GM12878 (cell line): Measurements from ENCODE around the gene SLC12A3. TPM values are rescaled to one million over a fixed set of nuclear protein-coding genes. Genes with fewer than 3 reads are reported as not detected.

ENCODE experiments used
- ATAC-seq: fragments of 200-7000 bp; cut with Tn5 transposase; 3 replicates; pipeline ENCODE4 v1.9.1; 2020; ENCODE audit warnings: mild to moderate bottlenecking, moderate library complexity
- BruUV-seq: library from RNA; stranded (reverse); fragments of 400-500 nt; replicated peaks from 2 replicates; lab custom pipeline; 2021; lab: Mats Ljungman, UMichigan
- CTCF ChIA-PET: fragments of 300-600 bp; sonication (Branson Sonifier 250); formaldehyde crosslinking; extraction: SDS; loops from one replicate; lab custom pipeline; 2021; ENCODE audit warnings: inconsistent platforms; lab: Yijun Ruan, JAX
- POLR2A ChIA-PET: fragments of 350-600 bp; formaldehyde crosslinking; extraction: SDS; loops from one replicate; lab custom pipeline; 2021; ENCODE audit warnings: inconsistent platforms; lab: Charles Lee
- RAD21 ChIA-PET: fragments of 300-600 bp; sonication (Branson Sonifier 250); formaldehyde crosslinking; loops from one replicate; lab custom pipeline; 2023; ENCODE audit warnings: antibody characterized with exemption; ENCODE audit not compliant: unreplicated experiment; lab: Charles Lee
- SMC1A ChIA-PET: fragments of 300-600 bp; sonication (Branson Sonifier 250); formaldehyde crosslinking; loops from one replicate; lab custom pipeline; 2023; ENCODE audit not compliant: unreplicated experiment, uncharacterized antibody; lab: Charles Lee
- DNase-seq: peaks from one replicate; pipeline ENCODE4 v3.0.0-alpha.2; 2011; ENCODE audit warnings: low read depth, low spot score
- FAIRE-seq: peaks from 3 replicates; lab custom pipeline; 2011; peaks lifted over from hg19 to GRCh38; lab: Jason Lieb, UNC
- H2AFZ ChIP-seq: 2 replicates; pipeline ENCODE4 v1.6.0; 2011; ENCODE audit warnings: low read depth, low read length, control low read depth; ENCODE audit not compliant: control insufficient read depth
- H3K27ac ChIP-seq: 2 replicates; pipeline ENCODE4 v1.5.1; 2011; ENCODE audit warnings: control low read depth; ENCODE audit not compliant: control insufficient read depth, insufficient read depth
- H3K27me3 ChIP-seq, 2 experiments: replicated peaks in 1 of 2; 2 replicates each; pipeline versions ENCODE4 v1.6.0 to v1.6.1; 2011; ENCODE audit warnings: low read length in 1 of 2; ENCODE audit not compliant: control insufficient read depth in 2 of 2, insufficient read depth in 2 of 2
- H3K36me3 ChIP-seq, 2 experiments: 2 replicates each; pipeline ENCODE4 v1.5.1; 2011; ENCODE audit warnings: low read length in 1 of 2; ENCODE audit not compliant: control insufficient read depth in 2 of 2, insufficient read depth in 2 of 2
- H3K4me1 ChIP-seq: 2 replicates; pipeline ENCODE4 v1.6.1; 2011; ENCODE audit warnings: mild to moderate bottlenecking, low read length, moderate library complexity, mixed read lengths; ENCODE audit not compliant: control insufficient read depth, insufficient read depth
- H3K4me2 ChIP-seq: 2 replicates; pipeline ENCODE4 v1.6.0; 2011; ENCODE audit warnings: control low read depth; ENCODE audit not compliant: control insufficient read depth, insufficient read depth
- H3K4me3 ChIP-seq: fragments of 200-600 bp; sonication (generic); 2 replicates; pipeline ENCODE4 v1.5.1; 2016
- H3K79me2 ChIP-seq: 2 replicates; pipeline ENCODE4 v1.6.0; 2011; ENCODE audit warnings: low read length; ENCODE audit not compliant: control insufficient read depth, insufficient read depth
- H3K9ac ChIP-seq: 2 replicates; pipeline ENCODE4 v1.8.0; 2011; ENCODE audit warnings: low read length, control low read depth, mixed read lengths; ENCODE audit not compliant: control insufficient read depth, insufficient read depth
- H3K9me3 ChIP-seq: replicated peaks from 3 replicates; pipeline ENCODE4 v1.5.1; 2011; ENCODE audit warnings: mild to moderate bottlenecking, low read length; ENCODE audit not compliant: control insufficient read depth, insufficient read depth
- H4K20me1 ChIP-seq: 2 replicates; pipeline ENCODE4 v1.6.0; 2011; ENCODE audit not compliant: control insufficient read depth, insufficient read depth
- ASH2L ChIP-seq: fragments of 300-600, 200-600 bp; sonication (generic); IDR thresholded peaks from 2 replicates; pipeline ENCODE4 v1.6.1; 2017; ENCODE audit warnings: low read depth, mild to moderate bottlenecking, borderline replicate concordance
- JUND ChIP-seq: IDR thresholded peaks from 2 replicates; pipeline ENCODE4 v1.6.1; 2012; ENCODE audit warnings: low read depth, mild to moderate bottlenecking, low read length, improper control_type of control experiment, moderate library complexity
- LARP7 ChIP-seq: fragments of 450-650 bp; IDR thresholded peaks from 2 replicates; pipeline ENCODE4 v1.6.1; 2017; ENCODE audit warnings: mild to moderate bottlenecking
- NFYB ChIP-seq: IDR thresholded peaks from 2 replicates; pipeline ENCODE4 v1.6.1; 2011; ENCODE audit warnings: low read depth, mild to moderate bottlenecking, low read length, improper control_type of control experiment, moderate library complexity; ENCODE audit not compliant: insufficient read depth
- POLR2A ChIP-seq: IDR thresholded peaks from 2 replicates; pipeline ENCODE4 v1.6.1; 2011; ENCODE audit warnings: low read depth, mild to moderate bottlenecking, low read length
- POLR2AphosphoS2 ChIP-seq: IDR thresholded peaks from 2 replicates; pipeline ENCODE4 v1.6.1; 2011; ENCODE audit warnings: low read depth, mild to moderate bottlenecking, low read length, improper control_type of control experiment, moderate library complexity
- POLR2AphosphoS5 ChIP-seq: IDR thresholded peaks from 2 replicates; pipeline ENCODE4 v1.6.1; 2011; ENCODE audit warnings: mild to moderate bottlenecking, low read length, inconsistent platforms
- RCOR1 ChIP-seq: conservative IDR thresholded peaks from 2 replicates; pipeline ENCODE4 v1.6.1; 2012; ENCODE audit warnings: low read depth, low read length, improper control_type of control experiment
- SP1 ChIP-seq: IDR thresholded peaks from one replicate; pipeline ENCODE4 v1.6.1; 2011; ENCODE audit warnings: low read depth, low read length
- SUZ12 ChIP-seq: fragments of 200-600 bp; sonication (generic); IDR thresholded peaks from one replicate; pipeline ENCODE4 v1.6.1; 2018; ENCODE audit warnings: antibody characterized with exemption, mild to moderate bottlenecking; ENCODE audit not compliant: unreplicated experiment
- TBL1XR1 ChIP-seq: IDR thresholded peaks from 2 replicates; pipeline ENCODE4 v1.6.1; 2012; ENCODE audit warnings: low read depth, low read length, improper control_type of control experiment
- TCF12 ChIP-seq: IDR thresholded peaks from 2 replicates; pipeline ENCODE4 v1.6.1; 2011; ENCODE audit warnings: low read depth, mild to moderate bottlenecking, low read length
- ZNF592 ChIP-seq: fragments of 450-650 bp; IDR thresholded peaks from 2 replicates; pipeline ENCODE4 v1.6.1; 2017; ENCODE audit warnings: mild to moderate bottlenecking, moderate library complexity
- WGBS: methylation state at CpG from one replicate; pipeline ENCODE4 v1.1.6; 2016; ENCODE audit warnings: low lambda C conversion rate; ENCODE audit not compliant: insufficient replicate concordance, insufficient coverage; ENCODE audit errors: missing lambda C conversion rate; 5-methylcytosine and 5-hydroxymethylcytosine counted together
- in situ Hi-C: fragments of 300-500 bp; cut with MboI; formaldehyde crosslinking; loops from 9 replicates; pipeline ENCODE4 v1.14.3; 2018; ENCODE audit warnings: mixed read lengths
- intact Hi-C: fragments of 100-400 bp; cut with micrococcal nuclease; formaldehyde crosslinking; loops from one replicate; pipeline ENCODE4 v1.14.2; 2022; ENCODE audit not compliant: unreplicated experiment
- polyA plus RNA-seq, 11 experiments: library from polyadenylated mRNA; depleted of rRNA in 4 of 11; unstranded in 6 of 11; stranded (reverse) in 5 of 11; fragments of >200 nt; fragmentation: Nextera tagmentation in 4 of 11; fragmentation: Illumina TruSeq in 1 of 11; extraction: Ambion mirVana in 4 of 11; extraction: Trizol in 1 of 11; gene quantifications; 1 replicate in 1 of 11; 2 replicates in 10 of 11; pipeline versions ENCODE4 v1.2.1 to v1.2.3, GENCODE V29; 2011 to 2016; ENCODE audit warnings: inconsistent platforms in 2 of 11, missing spikeins in 2 of 11, low read depth in 1 of 11
- total RNA-seq, 4 experiments: library from RNA; depleted of rRNA in 3 of 4; stranded (reverse); fragments of >200 nt in 3 of 4; fragmentation: Illumina TruSeq in 1 of 4; extraction: Trizol in 1 of 4; gene quantifications; 2 replicates each; pipeline versions ENCODE4 v1.2.1 to v1.2.3, GENCODE V29; 2013 to 2021
- TF ChIP-seq, protein P1 (sequence below): fragments of 450-650 bp; IDR thresholded peaks from 2 replicates; pipeline ENCODE4 v1.6.1; 2017; ENCODE audit warnings: mild to moderate bottlenecking
- TF ChIP-seq, protein P2 (sequence below), 3 experiments: IDR thresholded peaks in 2 of 3; conservative IDR thresholded peaks in 1 of 3; 2 replicates each; pipeline ENCODE4 v1.5.1; 2011; ENCODE audit warnings: low read depth in 3 of 3, low read length in 3 of 3, mild to moderate bottlenecking in 3 of 3, control low read depth in 2 of 3, moderate library complexity in 2 of 3, inconsistent platforms in 1 of 3, mixed read lengths in 1 of 3; ENCODE audit not compliant: control insufficient read depth in 2 of 3, insufficient read depth in 1 of 3; ENCODE audit errors: extremely low read depth in 1 of 3

Gene SLC12A3
- total and polyA plus RNA-seq, 10 of the 15 experiments (the other 5 are each of a cell fraction or from before 2014, with no cell fraction given): 0.05 to 6.3 (median 3.1) TPM

DNA sequence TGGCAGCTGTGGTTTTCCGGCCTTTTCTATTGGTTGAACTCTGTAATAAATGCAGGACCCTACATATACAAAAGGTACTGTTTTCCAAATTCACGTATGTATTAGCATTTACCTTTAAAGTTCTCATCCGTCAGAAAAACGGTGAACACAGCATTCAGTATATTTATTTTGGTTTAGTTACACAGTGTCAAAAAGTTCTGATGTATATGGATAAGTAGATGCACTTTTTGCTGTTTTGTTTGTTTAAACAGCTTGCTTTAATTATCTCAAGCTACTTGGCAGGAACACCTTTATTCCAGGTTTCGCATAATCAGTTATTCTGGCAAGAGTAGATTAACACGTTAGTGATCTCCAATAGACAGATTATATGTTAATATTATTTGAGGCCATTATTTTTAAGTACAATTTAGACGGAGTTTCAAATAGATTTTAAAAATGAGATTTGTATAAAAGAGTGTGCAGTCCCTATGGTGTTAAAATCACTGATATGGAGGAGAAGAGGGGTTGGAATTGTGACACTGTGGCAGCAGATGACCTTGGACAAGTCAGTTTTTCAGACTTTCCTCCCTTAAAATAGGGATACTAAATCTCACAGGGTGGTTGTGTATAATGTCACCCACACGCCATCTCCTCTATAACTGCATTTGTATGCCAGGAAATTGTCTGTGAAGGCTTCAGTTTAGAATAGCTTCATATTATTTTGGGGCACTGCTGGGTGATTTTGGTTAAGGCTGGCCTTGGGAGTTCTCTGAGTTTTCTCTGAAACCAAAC lies 69.0 kb downstream of the SLC12A3 start:
- 2% methylated on average over 8 of the region's 8 CpGs for WGBS
- Histone ChIP-seq H3K4me1 (peaks cover 29% of the 10 kb centered on the region), H3K27me3 (no peaks in the 10 kb centered on the region), H3K79me2 (peaks cover 54% of the 10 kb centered on the region), H2AFZ (no peak overlapping the region), H3K9ac (peak overlapping the region; percentile 82), H4K20me1 (no peaks in the 10 kb centered on the region), H3K4me2 (peak overlapping the region; percentile 38), H3K4me3 (peak overlapping the region; percentile 92), H3K9me3 (no peaks in the 10 kb centered on the region), H3K36me3 (peaks cover 6 to 11% of the 10 kb centered on the region in 2 experiments), H3K27ac (peak overlapping the region; percentile 88)
- ChIA-PET CTCF (interaction anchor here (0.8 to 1.7 kb wide), 7 partner anchors 8 to 68 kb away, joined by 3 to 6 read pairs (median 4); no protein-coding TSS in a partner anchor), SMC1A (interaction anchor here (0.7 to 3.8 kb wide), 13 partner anchors 10 to 67 kb away, joined by 3 to 18 read pairs (median 4); no protein-coding TSS in a partner anchor), RAD21 (interaction anchor here (0.7 to 2.3 kb wide), 6 partner anchors 8 to 75 kb away, joined by 3 to 9 read pairs (median 4); partner anchors contain the start of gene SLC12A3), POLR2A (interaction anchor here (0.7 to 21.1 kb wide), 11 partner anchors 9 to 201 kb away, joined by 3 to 306 read pairs (median 4); no protein-coding TSS in a partner anchor)
- TSS peak; percentile 38 for BruUV-seq
- intact Hi-C loops: no loop called here
- FAIRE-seq (no peak), ATAC-seq (no peak), DNase-seq (no peak)
- in situ Hi-C loops: no loop called here
- no peak for TF ChIP-seq TBL1XR1
- TF ChIP-seq NFYB: peak; percentile 67
- TF ChIP-seq TCF12: no peak
- no peak for TF ChIP-seq SUZ12
- no peak for TF ChIP-seq JUND
- TF ChIP-seq ASH2L: no peak
- no peak for TF ChIP-seq ZNF592
- TF ChIP-seq, protein P1, sequence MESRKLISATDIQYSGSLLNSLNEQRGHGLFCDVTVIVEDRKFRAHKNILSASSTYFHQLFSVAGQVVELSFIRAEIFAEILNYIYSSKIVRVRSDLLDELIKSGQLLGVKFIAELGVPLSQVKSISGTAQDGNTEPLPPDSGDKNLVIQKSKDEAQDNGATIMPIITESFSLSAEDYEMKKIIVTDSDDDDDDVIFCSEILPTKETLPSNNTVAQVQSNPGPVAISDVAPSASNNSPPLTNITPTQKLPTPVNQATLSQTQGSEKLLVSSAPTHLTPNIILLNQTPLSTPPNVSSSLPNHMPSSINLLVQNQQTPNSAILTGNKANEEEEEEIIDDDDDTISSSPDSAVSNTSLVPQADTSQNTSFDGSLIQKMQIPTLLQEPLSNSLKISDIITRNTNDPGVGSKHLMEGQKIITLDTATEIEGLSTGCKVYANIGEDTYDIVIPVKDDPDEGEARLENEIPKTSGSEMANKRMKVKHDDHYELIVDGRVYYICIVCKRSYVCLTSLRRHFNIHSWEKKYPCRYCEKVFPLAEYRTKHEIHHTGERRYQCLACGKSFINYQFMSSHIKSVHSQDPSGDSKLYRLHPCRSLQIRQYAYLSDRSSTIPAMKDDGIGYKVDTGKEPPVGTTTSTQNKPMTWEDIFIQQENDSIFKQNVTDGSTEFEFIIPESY: no peak
- peak; percentile 47 for TF ChIP-seq POLR2A
- TF ChIP-seq LARP7: peak; percentile 14; the same call in 1 of the 2 replicates
- no peak for TF ChIP-seq RCOR1
- peak; percentile 58 for TF ChIP-seq POLR2AphosphoS2
- TF ChIP-seq SP1: no peak
- peak; percentile 76; the same call in 1 of the 2 replicates for TF ChIP-seq POLR2AphosphoS5
- TF ChIP-seq, protein P2, sequence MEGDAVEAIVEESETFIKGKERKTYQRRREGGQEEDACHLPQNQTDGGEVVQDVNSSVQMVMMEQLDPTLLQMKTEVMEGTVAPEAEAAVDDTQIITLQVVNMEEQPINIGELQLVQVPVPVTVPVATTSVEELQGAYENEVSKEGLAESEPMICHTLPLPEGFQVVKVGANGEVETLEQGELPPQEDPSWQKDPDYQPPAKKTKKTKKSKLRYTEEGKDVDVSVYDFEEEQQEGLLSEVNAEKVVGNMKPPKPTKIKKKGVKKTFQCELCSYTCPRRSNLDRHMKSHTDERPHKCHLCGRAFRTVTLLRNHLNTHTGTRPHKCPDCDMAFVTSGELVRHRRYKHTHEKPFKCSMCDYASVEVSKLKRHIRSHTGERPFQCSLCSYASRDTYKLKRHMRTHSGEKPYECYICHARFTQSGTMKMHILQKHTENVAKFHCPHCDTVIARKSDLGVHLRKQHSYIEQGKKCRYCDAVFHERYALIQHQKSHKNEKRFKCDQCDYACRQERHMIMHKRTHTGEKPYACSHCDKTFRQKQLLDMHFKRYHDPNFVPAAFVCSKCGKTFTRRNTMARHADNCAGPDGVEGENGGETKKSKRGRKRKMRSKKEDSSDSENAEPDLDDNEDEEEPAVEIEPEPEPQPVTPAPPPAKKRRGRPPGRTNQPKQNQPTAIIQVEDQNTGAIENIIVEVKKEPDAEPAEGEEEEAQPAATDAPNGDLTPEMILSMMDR (IDR thresholded peaks at IDR 0.05 in 2 of 3, conservative IDR thresholded peaks at IDR 0.05 in 1 of 3; ENCODE audit: control insufficient read depth in 2 of 3, extremely low read depth in 1 of 3, insufficient read depth in 1 of 3, low read depth in 3 of 3, low read length in 3 of 3): no peak
